Measurements from ENCODE around the gene ZNF140.

GRCh38 chr12:133145981-133146380, 65.3 kb downstream of the ZNF140 start:
- TF ChIP-seq, protein P1, sequence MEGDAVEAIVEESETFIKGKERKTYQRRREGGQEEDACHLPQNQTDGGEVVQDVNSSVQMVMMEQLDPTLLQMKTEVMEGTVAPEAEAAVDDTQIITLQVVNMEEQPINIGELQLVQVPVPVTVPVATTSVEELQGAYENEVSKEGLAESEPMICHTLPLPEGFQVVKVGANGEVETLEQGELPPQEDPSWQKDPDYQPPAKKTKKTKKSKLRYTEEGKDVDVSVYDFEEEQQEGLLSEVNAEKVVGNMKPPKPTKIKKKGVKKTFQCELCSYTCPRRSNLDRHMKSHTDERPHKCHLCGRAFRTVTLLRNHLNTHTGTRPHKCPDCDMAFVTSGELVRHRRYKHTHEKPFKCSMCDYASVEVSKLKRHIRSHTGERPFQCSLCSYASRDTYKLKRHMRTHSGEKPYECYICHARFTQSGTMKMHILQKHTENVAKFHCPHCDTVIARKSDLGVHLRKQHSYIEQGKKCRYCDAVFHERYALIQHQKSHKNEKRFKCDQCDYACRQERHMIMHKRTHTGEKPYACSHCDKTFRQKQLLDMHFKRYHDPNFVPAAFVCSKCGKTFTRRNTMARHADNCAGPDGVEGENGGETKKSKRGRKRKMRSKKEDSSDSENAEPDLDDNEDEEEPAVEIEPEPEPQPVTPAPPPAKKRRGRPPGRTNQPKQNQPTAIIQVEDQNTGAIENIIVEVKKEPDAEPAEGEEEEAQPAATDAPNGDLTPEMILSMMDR (IDR thresholded peaks at IDR 0.05; ENCODE audit: insufficient read depth, low read length, poor library complexity, severe bottlenecking), result no peak
- TF ChIP-seq EZH2phosphoT487 (conservative IDR thresholded peaks at IDR 0.05; ENCODE audit: low read length), result no peak
